Fibroblast of pulmonary artery (primary cell): Measurements from ENCODE around the gene FARP2.

Experiments
- DNase-seq: peaks from one replicate; pipeline ENCODE4 v3.0.0-alpha.2; 2010; ENCODE audit warnings: low read depth
- H3K4me3 ChIP-seq: replicated peaks from 2 replicates; pipeline ENCODE4 v1.5.1; 2011; ENCODE audit warnings: low read depth, mild to moderate bottlenecking, control low read depth, low read length, moderate library complexity
- TF ChIP-seq, protein P1 (sequence below): IDR thresholded peaks from 2 replicates; pipeline ENCODE4 v1.5.1; 2011; ENCODE audit warnings: mild to moderate bottlenecking, control low read depth, low read length, inconsistent platforms; ENCODE audit errors: missing control alignments

Gene FARP2

DNA sequence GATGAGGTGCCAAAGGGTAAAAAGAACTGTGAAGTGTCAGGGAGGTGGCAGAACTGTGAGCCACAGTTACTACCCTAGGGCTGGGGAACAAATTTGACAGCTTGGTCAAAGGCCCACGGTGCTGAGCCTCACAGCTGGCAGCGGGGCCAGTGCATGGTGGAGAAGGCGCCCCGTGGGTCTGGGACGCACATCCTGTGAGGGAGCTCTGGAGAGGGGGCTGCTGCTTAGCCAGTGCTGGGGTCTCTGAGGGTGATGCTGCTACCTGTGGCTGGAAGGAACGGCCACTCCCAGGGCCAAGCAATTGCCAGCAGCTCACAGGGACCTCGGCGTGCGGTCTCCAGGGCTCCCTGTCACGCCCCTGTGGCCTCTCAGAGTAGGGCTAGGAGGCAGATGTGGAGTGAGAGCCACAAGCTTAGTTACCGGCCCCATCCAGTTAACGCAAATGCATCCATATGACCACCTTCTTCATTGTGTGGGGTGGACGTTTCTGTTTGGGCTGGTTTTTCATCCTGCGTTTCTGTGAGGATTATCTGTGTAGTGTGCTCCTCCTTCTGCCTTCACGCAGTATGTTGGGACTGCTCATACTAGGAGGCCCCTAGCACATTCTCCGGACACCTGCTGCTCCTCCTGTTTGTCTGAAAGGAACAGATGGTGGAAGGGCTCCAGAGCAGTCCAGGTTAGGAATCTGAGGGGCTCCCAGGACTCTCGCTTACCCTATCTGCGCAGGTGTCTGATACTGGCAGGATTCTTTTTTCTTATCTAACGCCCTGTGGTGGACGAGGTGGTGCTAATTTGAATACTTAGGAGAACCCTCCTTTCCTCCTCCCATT, 126.3 kb downstream of the FARP2 start:
- DNase-seq: no peak
- no peak overlapping the region for H3K4me3 ChIP-seq
- TF ChIP-seq, protein P1, sequence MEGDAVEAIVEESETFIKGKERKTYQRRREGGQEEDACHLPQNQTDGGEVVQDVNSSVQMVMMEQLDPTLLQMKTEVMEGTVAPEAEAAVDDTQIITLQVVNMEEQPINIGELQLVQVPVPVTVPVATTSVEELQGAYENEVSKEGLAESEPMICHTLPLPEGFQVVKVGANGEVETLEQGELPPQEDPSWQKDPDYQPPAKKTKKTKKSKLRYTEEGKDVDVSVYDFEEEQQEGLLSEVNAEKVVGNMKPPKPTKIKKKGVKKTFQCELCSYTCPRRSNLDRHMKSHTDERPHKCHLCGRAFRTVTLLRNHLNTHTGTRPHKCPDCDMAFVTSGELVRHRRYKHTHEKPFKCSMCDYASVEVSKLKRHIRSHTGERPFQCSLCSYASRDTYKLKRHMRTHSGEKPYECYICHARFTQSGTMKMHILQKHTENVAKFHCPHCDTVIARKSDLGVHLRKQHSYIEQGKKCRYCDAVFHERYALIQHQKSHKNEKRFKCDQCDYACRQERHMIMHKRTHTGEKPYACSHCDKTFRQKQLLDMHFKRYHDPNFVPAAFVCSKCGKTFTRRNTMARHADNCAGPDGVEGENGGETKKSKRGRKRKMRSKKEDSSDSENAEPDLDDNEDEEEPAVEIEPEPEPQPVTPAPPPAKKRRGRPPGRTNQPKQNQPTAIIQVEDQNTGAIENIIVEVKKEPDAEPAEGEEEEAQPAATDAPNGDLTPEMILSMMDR: no peak

DNA sequence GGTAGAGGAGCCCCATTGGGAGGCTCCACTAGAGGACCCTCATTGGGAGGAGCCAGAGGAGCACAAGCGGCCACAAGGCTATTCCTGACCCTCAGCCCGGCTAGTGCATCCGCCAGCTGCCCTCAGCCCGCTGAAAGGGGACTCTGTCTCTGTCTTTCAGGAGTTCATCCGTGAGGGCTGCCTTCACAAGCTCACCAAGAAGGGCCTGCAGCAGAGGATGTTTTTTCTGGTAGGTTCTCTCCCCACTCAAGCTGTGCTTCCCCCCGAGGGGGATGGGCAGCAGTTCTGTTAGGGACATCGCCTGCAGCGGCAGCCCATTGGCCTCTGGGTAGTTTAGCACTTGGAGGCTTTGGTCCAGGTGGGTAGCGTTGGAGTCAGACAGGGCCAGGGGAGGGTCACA, 127.2 kb downstream of the FARP2 start:
- TF ChIP-seq, protein P1: no peak
- no peak for DNase-seq

DNA sequence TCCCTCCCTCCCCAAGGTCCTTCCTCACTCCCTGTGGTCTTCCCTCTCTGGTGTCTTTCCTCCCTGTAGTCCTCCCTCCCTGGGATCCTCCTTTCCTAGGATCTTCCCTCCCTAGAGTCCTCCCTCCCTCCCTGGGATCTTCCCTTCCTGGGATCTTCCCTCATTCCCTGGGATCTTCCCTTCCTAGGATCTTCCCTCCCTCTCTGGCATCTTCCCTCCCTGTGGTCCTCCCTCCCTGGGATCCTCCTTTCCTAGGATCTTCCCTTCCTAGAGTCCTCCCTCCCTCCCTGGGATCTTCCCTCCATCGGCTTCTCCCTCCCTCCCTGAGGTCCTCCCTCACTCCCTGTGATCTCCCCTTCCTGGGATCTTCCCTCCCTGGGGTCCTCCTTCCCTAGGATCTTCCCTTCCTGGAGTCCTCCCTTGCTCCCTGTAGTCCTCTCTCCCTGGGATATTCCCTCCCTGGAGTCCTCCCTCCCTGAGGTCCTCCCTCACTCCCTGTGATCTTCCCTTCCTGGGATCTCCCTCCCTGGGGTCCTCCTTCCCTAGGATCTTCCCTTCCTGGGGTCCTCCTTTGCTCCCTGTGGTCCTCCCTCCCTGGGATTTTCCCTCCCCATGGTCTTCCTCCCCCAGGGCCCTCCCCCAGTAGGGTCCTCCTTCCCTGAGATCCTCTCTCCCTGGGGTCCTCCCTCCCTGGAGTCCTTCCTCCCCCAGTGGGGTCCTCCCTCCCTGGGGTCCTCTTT, 129.3 kb downstream of the FARP2 start:
- TF ChIP-seq, protein P1: no peak
- no peak overlapping the region for H3K4me3 ChIP-seq
- DNase-seq: no peak

More for the DNA sequence above, 127.2 kb downstream of the FARP2 start:
- no peak overlapping the region for H3K4me3 ChIP-seq

DNA sequence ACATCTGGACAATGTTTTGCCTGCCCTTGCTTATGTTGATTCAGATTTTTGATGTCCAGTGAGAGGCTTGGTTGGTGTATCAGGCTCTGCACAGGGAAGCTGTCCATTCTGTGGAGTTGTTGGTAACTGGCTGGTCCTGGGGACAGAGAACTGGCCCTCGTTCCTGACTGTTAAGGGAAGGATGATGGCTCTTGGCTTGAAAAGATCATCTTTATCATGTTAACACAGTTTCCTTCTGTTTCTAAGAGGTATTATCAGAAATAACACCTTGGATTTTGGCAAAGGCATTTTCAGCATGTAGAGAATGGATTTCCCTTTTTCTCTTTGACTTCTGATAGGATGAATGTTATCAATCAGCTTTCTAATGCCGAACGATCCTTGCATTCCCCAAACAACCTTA, 133.0 kb downstream of the FARP2 start:
- DNase-seq: no peak
- TF ChIP-seq, protein P1: no peak
- no peak overlapping the region for H3K4me3 ChIP-seq

DNA sequence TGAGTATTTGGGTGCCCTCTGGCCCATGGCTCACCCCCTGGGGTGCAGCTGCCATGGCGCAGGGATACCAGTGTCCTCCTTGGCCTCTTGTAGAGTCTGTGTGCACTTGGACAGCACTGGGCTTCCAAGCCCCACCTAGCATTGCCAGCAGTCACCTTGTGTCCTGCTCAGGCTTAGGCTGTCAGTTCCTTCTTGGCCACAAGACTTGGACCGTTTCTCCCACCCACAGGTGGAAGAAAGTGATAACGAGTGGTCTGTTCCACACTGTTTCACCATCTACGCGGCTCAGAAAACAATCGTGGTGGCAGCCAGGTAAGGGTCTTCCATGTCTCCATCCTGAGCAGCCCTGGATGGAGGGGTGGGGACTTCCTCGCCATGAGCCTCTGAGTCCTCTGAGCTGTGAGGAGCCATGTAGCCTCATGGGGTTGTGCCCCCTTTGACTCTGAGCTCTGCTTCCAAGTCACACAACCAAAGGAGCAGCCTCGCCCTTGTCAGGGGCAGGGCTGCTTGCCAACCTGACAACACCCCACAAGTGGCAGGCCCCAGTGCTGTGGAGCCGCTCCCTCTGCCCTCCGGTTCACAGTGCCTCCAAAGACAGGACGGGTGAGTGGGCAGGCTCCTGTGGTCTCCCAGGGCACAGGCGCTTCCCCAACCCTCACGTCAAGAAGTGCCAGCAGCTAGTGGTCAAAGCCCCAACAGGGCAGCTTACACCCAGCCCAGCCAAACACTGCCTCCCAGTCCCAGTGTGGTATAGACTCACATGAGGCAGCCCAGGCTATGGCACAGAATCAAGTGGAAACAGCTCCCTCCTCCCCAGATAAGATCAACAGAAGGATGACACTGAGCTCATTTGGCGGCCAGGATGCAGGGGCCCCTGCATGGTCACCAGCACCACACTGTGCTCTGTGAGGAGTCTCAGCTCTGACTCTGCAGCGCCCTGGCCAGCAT, 133.9 kb downstream of the FARP2 start:
- no peak for DNase-seq
- no peak overlapping the region for H3K4me3 ChIP-seq
- TF ChIP-seq, protein P1: no peak

DNA sequence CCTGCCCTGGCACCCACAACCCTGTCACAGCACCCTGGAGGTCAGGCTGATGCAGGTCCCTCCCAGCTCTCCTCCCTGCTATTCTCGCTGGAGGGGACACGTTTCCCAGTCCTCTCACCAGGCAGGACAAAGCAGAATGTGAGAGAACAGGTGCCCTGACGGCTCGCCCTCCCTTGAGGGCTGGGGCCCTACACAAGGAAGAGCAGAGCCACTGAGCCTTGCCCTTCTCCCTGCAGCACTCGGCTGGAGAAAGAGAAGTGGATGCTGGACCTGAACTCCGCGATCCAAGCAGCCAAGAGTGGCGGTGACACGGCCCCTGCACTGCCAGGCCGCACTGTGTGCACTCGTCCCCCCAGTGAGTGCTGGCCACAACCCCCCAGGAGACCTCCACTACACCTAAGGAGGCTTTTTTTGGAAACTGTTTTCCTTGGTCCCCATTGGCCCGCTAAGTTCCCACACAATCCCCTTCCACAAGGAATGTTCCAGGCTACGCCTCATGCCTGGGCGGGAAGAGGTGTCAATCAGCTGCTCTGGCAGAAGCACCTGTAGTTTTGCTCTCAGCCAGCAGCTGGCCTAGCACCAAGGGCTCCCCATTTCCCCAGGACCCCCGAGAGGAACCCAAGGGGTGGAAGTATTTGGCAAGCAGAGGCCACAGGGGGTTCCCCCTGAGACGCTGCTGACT, 134.9 kb downstream of the FARP2 start:
- TF ChIP-seq, protein P1: no peak
- H3K4me3 ChIP-seq: no peak overlapping the region
- no peak for DNase-seq
